AG08396 (cell line): ENCODE data around the gene CCDC181.

Experiments used
- DNase-seq: peaks from one replicate; pipeline ENCODE4 v3.0.0; 2012; ENCODE audit warnings: low spot score, mixed read lengths

The CCDC181 gene

DNA sequence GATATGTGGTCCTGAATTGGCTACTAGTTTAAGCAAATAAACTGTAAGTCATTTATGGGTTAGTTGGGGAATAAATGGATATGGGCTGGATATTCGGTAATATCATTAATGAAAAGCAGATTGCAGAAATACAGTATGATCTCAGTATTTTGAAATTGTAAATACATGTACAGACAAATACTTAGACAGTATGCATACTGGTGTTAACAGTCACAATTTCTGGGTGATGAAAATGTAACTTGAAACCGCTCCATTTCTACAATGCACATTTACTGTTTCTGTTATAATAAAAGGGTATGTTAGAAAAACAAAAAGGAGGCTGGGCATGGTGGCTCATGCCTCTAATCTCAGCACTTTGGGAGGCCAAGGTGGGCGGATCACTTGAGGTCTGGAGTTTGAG, 31.3 kb downstream of the CCDC181 start:
- DNase-seq: no peak

DNA sequence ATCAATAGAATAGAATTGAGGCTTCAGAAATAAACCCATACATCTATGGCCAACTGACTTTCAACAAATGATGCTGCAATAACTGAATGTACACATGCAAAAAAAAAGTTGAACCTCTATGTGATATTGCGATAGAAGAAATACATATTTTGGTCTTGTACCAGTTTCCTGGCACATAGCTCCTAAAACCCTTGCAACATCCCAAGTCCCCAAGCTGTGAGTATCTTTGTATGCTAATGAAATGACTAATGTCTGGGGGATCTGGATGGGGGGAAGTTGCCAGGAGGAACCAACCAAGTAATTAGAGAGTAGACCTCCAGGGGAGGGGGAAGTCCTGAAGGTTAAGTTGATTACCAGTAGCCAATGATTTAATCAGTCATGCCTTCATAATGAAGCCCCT, 34.9 kb downstream of the CCDC181 start:
- DNase-seq: no peak

DNA sequence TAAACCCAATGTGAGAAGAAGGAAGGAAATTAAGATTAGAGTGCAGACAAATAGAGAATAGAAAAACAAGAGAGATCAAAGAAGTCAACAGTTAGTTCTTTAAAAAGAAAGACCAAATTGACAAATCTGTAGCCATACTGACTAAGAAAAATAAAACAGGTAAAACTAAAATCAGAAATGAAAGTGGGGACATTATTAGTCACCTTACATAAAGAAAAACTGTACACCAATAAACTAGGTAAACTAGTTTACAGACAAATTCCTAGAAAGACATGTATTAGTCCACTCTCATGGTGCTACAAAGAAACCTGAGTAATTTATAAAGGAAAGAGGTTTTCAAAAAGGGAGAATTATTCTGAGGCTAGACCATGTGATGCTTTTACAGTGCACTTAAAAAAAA, 37.0 kb downstream of the CCDC181 start:
- no peak for DNase-seq

DNA sequence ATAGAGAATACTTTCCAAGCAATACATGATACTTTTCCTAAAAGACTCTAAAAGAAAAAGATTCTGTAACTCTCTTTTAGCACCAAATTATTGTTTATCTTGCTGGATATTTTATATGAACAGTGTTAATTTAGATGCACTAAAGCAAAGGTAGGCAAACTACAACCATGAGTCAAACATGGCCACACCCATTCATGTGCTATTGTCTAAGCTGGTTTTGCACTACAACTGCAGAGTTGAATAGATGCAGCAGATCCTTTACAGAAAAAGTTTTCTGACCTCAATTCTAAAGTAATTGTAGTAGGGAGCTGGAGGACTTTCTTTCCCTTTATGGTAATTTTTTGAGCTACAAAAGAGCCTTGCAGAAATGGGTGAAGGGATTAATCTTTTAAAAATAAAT, 39.9 kb downstream of the CCDC181 start:
- no peak for DNase-seq

DNA sequence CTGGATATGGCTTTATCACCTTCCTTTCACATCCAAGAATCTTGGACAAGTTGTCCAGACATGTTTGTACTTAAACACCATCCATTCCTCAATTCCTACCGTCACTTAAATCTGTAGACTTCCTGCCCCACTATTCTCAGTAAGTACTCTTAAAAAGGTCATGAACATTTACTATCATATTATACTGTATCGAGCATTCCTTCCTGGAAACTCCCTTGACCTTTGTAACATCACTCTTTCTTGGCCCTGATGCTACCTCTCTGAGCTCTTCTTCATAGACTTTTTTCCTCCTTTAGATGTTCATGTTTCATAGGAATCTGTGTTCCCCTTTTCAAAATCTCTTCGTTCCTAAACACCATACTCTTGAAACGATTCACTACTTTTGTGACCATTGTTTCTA, 43.8 kb downstream of the CCDC181 start:
- DNase-seq: no peak

DNA sequence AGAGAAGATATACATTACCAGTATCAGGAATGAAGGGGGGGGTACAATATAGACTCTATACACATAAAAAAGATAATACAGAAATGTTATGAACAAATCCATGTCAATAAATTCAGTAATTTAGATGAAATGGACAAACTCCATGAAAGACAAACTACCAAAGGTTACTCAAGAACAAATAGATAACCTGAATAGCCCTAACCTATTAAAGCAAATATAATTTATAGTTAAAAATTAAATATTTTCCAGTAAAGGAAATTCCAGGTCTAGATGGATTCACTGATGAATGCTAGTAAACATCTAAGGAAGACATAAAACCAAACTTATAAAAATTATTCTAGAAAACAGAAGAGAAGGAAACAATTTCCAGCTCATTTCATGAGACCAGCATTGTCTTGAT, 46.1 kb downstream of the CCDC181 start:
- no peak for DNase-seq

DNA sequence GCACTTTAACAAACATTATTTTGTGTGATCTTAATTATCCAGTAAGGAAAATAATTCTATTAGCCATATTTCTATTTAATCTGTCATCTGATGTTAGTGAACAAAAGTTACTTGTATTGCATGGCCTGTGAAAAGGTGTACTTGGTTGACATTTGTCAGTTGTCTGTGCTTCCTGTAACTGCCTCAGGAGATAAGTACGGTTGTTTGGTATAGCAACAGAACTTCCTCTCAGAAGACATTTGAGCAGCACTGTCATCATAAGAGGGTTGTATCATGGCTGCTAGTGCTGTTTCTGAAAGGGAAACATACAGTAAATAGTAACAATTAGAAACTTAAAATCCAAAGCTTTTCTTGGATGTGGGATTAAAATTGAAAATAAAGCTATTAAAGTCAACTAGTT, 55.9 kb downstream of the CCDC181 start:
- DNase-seq: no peak

DNA sequence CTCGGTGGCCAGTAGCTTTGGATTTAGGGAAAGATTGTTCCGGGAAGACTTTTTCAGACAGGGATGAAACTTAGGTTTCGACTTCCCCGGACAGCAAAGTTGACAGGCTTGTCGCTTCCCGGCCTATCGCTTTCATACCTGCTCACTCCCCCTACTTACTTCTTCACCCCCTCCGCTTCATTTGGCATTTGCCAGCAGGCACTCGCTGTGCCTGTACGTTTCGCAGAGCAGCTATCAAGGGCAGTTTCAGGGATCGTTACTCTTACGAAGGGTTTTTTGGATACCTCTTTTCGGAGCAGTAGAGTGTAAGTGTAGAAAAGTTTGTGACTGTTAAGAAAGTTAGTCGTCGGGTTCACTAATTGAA, 58.9 kb downstream of the CCDC181 start:
- peak; percentile 17 for DNase-seq

DNA sequence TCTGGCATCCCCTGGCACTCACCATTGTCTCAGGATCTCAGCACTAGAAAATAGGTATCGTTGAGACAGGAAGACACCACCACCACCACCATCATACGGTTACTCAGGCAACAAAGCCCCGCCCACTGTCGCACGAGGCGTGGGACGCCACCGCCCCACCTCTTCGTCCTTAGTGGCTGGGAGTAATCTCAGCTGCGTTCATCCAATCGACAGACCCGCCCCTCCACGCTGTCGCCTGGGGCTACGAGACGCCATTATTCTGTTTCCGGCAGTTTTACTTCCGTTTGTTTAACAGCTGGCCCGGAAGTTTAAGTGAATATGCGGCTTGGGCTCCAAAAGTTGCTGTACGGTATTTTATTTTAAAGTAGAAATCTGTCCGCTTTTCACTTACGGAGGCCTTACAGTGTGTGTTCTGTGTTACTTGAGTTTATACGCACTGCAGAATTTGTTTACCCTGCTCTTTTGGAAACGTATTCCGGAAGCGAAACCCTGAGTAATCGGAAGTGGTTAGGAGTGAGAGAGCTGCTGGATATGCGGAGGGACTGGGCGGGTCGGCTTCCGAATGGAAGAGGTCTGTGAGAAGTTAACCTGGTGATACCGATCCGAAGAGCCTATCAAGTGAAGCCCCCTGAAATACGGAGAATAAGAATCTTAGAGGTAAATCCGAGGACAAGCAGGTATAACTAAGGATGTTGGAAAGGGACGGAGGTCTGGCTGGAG, 59.4 kb downstream of the CCDC181 start, which contains the start of the genes BLZF1 and NME7:
BLZF1 (plus strand) TSS at position 510 of the 720 bp plus-strand sequence. CDS start 1,328 bp downstream, outside the sequence.
NME7 (minus strand) TSS at position 112 of the 720 bp plus-strand sequence; CDS start at position 25, 87 bp downstream.
- peak; percentile 92 for DNase-seq

DNA sequence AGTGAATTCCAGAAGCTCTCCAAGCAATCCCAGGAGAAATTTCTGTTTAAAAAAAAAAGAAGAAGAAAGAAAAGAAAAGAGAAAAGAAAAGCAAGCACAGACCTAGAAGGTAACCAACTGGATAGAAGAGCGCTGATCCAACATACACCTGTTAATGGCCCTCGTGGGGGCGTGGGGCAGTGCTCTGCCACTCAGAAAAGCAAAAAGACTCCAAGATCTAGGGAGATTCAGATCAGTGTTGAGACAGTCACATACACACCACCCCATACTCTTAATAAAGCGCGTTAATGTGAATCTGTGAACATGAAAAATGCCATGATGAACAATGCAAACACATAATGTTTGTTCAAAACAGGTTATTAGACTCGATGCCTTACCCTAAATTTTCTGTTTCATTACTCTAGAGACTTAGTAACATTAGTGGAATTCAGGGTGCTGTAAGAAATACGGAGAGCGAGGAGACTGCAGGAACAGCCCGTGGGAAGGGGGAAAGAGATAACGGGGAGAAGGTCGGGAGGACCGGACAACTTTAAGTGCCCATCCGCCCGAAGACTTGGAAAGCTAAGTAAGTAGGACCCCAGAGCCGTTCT, 60.1 kb downstream of the CCDC181 start:
- no peak for DNase-seq

DNA sequence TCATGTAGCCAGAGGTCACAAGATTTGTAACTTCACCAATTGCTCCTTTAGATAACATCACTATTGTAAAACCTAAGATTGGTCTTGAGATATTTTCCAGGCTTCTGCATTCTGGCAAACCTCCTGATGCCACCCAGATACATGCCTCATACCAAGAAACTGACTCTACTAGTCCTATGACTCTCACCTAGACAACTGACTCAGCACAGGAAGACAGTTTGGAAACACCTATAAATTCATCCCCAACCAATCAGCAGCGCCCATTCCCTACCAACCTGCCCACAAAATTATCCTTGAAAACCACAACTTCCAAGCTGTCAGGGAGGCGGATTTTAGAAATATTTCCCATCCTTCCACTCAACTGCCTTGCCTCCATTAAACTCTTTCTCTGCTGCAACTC, 62.3 kb downstream of the CCDC181 start:
- no peak for DNase-seq

DNA sequence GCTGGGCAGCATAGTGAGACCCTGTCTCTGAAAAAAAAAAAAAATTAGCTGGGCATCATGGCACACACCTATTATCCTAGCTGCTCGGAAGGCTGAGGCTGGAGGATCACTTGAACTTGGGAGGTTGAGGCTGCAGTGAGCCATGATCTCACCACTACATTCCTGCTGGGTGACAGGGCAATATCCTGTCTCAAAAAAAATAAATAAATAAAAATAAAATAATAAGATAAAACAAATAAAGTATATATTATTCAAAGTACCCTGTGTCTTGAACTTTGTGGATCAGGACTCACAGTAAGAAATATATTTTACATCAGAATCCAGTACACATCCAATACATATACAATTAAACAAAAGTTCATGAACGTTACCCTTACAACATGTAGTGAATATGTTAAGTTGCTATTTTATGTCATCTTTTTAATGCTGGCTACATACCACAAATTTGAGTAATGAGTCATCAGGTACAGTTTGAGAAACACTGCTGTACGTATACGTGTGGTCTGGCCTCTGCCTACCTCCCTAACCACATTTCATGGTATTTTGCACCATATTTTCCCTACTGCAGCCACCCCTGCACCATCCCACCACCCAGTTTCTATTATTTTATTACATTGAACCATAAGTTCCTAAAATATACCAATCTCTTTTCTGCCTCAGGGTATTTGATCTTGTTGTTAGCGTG, 64.1 kb downstream of the CCDC181 start:
- peak; percentile 28 for DNase-seq

DNA sequence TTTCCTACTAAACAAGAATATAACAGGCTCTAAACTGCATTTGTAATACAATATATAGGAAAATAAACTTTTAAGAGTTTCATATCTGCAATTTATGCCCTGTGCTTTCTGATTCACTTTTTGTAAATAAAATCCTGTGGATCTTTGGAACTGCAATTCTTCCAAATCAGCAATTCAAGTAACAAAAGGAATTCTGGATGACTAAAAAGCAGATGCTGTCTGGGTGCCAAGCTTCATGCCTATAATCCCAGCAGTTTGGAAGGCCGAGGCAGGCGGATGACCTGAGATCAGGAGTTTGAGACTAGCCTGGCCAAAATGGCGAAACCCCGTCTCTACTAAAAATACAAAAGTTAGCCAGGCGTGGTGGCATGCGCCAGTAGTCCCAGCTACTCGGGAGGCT, 66.0 kb downstream of the CCDC181 start:
- no peak for DNase-seq

DNA sequence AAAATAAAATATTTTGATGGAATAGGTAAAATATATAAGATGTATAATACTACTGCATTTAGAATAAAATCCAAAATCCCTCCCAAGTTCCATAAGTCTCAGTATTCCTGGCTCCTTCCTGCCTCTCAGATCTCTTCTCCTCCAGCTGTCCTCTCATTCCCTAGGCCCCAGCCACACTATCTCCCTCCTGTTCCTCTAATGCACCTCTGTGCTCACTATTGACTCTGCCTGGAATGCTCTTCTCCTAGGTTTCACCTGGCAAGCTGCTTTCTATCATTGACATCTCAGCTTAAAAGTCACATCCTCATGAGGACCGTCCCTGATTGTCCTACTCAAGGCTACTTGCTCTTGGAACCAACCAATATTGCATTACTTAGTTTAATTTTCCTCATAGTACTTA, 66.9 kb downstream of the CCDC181 start:
- no peak for DNase-seq

DNA sequence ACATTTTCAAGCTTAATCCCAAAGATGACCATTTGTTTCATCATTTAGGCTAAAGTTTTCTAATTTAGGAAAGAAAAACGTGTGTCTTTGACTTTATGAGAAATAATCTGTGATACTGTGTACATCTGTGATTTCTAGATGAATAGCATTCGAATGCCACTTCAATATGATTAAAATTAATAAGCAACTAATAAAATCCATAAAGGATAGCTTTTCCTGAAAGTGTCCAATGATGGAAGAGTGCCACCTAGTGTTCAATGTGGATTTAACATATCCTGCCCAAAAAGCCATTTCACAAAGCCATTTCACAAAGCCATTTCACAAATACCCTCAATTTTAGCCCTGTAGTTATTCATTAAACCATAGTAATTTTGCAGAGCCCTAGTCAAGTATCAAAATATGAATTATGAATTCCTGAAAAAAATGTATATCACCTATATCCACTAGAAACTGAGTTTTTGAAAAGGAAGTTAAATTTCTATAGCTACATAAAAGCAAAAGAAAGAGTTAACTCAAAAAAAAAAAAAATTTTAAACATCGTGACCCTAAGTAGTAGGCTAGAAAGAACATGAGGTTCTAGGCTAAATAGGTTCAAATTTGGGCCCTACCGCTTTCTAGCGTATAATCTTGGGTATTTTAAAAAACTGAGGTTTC, 78.8 kb downstream of the CCDC181 start:
- DNase-seq: peak; percentile 21

DNA sequence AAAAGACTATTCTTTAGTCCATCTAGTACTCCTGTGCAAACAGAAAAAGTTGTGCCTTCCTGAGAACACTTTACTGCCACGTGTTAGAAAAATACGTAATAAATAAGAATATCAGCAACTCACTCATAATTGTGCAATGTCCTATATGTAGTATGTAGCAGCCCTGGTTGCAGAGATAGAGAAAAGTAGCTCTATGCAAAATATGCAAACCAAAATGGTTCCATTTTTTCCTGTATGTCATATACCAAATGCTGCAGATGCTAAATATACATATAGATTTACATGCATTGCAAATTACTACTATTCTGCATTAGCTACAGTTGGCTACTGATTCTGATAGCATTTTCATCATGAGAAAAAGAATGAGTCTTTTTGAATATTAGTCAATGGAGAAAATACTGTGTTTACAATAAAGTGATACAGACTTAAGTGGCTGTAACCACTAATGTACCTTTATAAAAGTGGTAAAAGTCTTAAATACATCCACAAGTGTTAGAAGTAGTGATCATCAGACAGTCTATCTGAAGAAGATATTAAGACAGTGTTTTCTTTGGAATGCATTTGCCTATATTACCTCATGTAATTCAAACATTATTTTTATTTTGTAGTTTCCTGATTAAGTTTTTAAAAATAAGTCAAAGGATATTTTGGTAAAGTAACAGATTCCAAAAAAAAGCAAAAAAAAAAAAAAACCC, 79.4 kb downstream of the CCDC181 start:
- DNase-seq: no peak

DNA sequence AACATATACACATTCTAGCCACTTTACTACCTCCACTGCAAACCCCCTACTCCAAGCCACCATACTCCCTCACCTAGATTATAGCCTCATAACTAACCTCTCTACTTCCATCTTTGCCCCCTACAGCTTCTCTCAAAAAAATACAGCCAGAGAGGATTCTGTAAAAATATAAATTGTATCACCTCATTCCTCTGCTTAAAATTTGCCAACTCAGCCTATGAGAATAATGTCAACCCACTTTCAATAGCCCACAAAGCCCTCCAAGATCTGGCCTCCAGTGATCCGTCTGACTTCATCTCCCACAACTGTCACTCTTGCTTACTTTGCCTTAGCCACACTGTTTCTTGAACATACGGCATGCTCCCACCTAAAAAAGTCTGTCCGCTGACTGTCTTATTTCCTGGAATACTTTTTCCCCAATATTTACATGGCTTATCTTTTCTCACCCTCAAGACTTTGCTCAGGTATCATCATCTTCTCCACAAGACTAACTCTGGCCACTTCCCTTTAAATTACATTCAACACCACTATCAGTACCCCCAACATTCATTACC, 81.2 kb downstream of the CCDC181 start:
- DNase-seq: no peak

DNA sequence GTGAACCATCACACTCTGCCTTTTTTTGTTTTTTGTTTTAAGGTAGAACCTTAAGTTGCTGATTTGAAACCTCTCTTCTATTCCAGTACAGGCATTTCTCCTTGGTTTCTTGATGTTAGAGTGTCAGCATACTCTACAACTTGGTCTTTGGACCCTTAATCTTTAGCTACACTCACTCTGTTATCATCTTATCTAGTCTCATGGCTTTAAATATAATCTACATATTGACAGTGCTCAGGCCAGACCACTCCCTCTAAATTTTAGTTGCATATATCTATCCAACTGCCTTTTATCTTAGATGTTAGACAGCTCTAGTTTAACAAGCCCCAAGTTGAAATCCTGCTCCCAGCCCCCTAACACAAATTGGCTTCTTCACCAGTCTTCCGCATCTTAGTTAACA, 81.8 kb downstream of the CCDC181 start:
- no peak for DNase-seq
